Tibial nerve (tissue), 3 donors: ENCODE data around the gene NEU2.

Source experiments
- POLR2A ChIP-seq, 2 donors: fragments of 450-650 bp; IDR thresholded peaks; one replicate each; pipeline ENCODE4 v1.6.1; 2017; ENCODE audit warnings: antibody characterized with exemption in 2 of 2, mild to moderate bottlenecking in 2 of 2, moderate library complexity in 2 of 2
- TF ChIP-seq, protein P1 (sequence below), 5 experiments: fragments of 200-600 bp in 3 of 5; fragments of 450-650 bp in 2 of 5; sonication (generic) in 3 of 5; IDR thresholded peaks; one replicate each; pipeline ENCODE4 v1.5.1; 2016 to 2019; ENCODE audit warnings: antibody characterized with exemption in 5 of 5, mild to moderate bottlenecking in 3 of 5, moderate library complexity in 2 of 5

DNA sequence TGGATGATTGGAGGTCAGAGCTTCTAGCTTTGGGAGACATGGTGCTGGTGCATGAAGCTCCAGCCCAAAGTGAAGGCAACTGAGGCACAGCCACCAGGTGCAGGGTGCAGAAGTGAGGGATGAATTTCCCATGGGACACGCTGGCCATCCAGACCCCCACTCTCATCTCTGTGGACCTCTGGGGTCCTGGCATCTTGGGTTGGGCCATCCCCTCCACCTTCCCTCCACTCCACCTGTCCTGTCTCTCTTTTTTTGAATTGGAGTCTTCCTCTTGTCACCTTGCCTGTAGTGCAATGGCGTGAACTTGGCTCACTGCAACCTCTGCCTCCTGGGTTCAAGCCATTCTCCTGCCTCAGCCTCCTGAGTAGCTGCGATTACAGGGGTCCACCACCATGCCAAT, 22.8 kb upstream of the NEU2 start:
- TF ChIP-seq POLR2A (IDR thresholded peaks at IDR 0.05), result no peak
- TF ChIP-seq, protein P1, sequence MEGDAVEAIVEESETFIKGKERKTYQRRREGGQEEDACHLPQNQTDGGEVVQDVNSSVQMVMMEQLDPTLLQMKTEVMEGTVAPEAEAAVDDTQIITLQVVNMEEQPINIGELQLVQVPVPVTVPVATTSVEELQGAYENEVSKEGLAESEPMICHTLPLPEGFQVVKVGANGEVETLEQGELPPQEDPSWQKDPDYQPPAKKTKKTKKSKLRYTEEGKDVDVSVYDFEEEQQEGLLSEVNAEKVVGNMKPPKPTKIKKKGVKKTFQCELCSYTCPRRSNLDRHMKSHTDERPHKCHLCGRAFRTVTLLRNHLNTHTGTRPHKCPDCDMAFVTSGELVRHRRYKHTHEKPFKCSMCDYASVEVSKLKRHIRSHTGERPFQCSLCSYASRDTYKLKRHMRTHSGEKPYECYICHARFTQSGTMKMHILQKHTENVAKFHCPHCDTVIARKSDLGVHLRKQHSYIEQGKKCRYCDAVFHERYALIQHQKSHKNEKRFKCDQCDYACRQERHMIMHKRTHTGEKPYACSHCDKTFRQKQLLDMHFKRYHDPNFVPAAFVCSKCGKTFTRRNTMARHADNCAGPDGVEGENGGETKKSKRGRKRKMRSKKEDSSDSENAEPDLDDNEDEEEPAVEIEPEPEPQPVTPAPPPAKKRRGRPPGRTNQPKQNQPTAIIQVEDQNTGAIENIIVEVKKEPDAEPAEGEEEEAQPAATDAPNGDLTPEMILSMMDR (IDR thresholded peaks at IDR 0.05), result no peak
